HCT116 (cell line): ENCODE results near the gene DDX3Y. TPM values are rescaled to one million over a fixed set of nuclear protein-coding genes. Genes with fewer than 3 reads are reported as not detected.

ENCODE experiments used
- ATAC-seq: fragments of 200-7000 bp; cut with Tn5 transposase; 2 replicates; pipeline ENCODE4 v1.9.1; 2020; ENCODE audit warnings: mild to moderate bottlenecking, moderate library complexity
- BruUV-seq: library from RNA; stranded (reverse); fragments of 400-500 nt; replicated peaks from 2 replicates; lab custom pipeline; 2021; lab: Mats Ljungman, UMichigan
- CTCF ChIA-PET: fragments of 300-600 bp; sonication (Branson Sonifier 250); formaldehyde crosslinking; loops from one replicate; lab custom pipeline; 2021; ENCODE audit warnings: antibody characterized with exemption; lab: Charles Lee
- POLR2A ChIA-PET: fragments of 300-600, 350-600 bp; sonication (Branson Sonifier 250); formaldehyde crosslinking; loops from one replicate; lab custom pipeline; 2021; ENCODE audit warnings: antibody characterized with exemption; lab: Charles Lee
- RAD21 ChIA-PET, 2 experiments: fragments of 300-600 bp; sonication (Branson Sonifier 250); formaldehyde crosslinking; loops; one replicate each; lab custom pipeline; 2023; ENCODE audit warnings: low total read pairs in 2 of 2; ENCODE audit not compliant: uncharacterized antibody in 2 of 2, unreplicated experiment in 2 of 2, low non-redundant PET in 1 of 2; lab: Charles Lee
- DNase-seq: peaks from one replicate; pipeline ENCODE4 v3.0.0-alpha.2; 2010; ENCODE audit warnings: low read depth, low spot score
- H2AFZ ChIP-seq: fragments of 200-600 bp; shearing (Covaris generic), sonication (generic); 2 replicates; pipeline ENCODE4 v1.6.1; 2017; ENCODE audit warnings: low read depth, mixed run types, mixed read lengths, antibody characterized with exemption, low read length; ENCODE audit not compliant: poor library complexity, severe bottlenecking
- H3K27ac ChIP-seq: 2 replicates; pipeline ENCODE4 v1.5.1; 2012; ENCODE audit warnings: low read depth, low read length
- H3K27me3 ChIP-seq: fragments of 200-600 bp; sonication (generic); 2 replicates; pipeline ENCODE4 v1.6.1; 2016; ENCODE audit warnings: mixed run types, low read length, mixed read lengths; ENCODE audit not compliant: insufficient read depth
- H3K36me3 ChIP-seq, 2 experiments: fragments of 200-500 bp in 1 of 2; fragments of 200-600 bp in 1 of 2; sonication (Bioruptor generic) in 1 of 2; sonication (generic) in 1 of 2; 2 replicates each; pipeline versions ENCODE4 v1.5.1 to v1.6.1; 2014 to 2016; ENCODE audit warnings: low read length in 2 of 2, inconsistent platforms in 1 of 2, mixed read lengths in 1 of 2, mixed run types in 1 of 2; ENCODE audit not compliant: insufficient read depth in 2 of 2, control insufficient read depth in 1 of 2
- H3K4me1 ChIP-seq, 2 experiments: fragments of 200-600 bp in 1 of 2; sonication (generic) in 1 of 2; 2 replicates each; pipeline versions ENCODE4 v1.5.1 to v1.6.1; 2012 to 2017; ENCODE audit warnings: low read length in 2 of 2, inconsistent platforms in 1 of 2, mild to moderate bottlenecking in 1 of 2, mixed read lengths in 1 of 2, mixed run types in 1 of 2, moderate library complexity in 1 of 2; ENCODE audit not compliant: insufficient read depth in 2 of 2, control insufficient read depth in 1 of 2
- H3K4me2 ChIP-seq: fragments of 200-600 bp; sonication (generic); 2 replicates; pipeline ENCODE4 v1.6.1; 2017; ENCODE audit warnings: mixed run types, low read length, mixed read lengths
- H3K4me3 ChIP-seq, 2 experiments: fragments of 200-600 bp in 1 of 2; sonication (generic) in 1 of 2; replicated peaks in 1 of 2; 2 replicates each; pipeline ENCODE4 v1.5.1; 2011 to 2016; ENCODE audit warnings: low read length in 2 of 2, control low read depth in 1 of 2, low read depth in 1 of 2, mild to moderate bottlenecking in 1 of 2, mixed read lengths in 1 of 2, mixed run types in 1 of 2
- H3K79me2 ChIP-seq: fragments of 200-600 bp; sonication (generic); 2 replicates; pipeline ENCODE4 v1.6.1; 2017; ENCODE audit warnings: mild to moderate bottlenecking, mixed run types, low read length, moderate library complexity, mixed read lengths; ENCODE audit not compliant: insufficient read depth
- H3K9ac ChIP-seq: fragments of 200-600 bp; sonication (generic); 2 replicates; pipeline ENCODE4 v1.6.1; 2016; ENCODE audit warnings: low read length, mixed read lengths
- H3K9me2 ChIP-seq: fragments of 200-600 bp; sonication (generic), shearing (Covaris generic); 2 replicates; pipeline ENCODE4 v1.6.1; 2017; ENCODE audit warnings: mixed run types, mild to moderate bottlenecking, moderate library complexity; ENCODE audit not compliant: insufficient read depth
- H3K9me3 ChIP-seq, 2 experiments: fragments of 200-500 bp in 1 of 2; fragments of 200-600 bp in 1 of 2; sonication (Bioruptor generic) in 1 of 2; sonication (generic) in 1 of 2; 2 replicates each; pipeline ENCODE4 v1.6.1; 2014 to 2017; ENCODE audit warnings: low read length in 2 of 2, mixed read lengths in 2 of 2, inconsistent platforms in 1 of 2, low read depth in 1 of 2, mild to moderate bottlenecking in 1 of 2, mixed run types in 1 of 2, moderate library complexity in 1 of 2; ENCODE audit not compliant: control insufficient read depth in 1 of 2, insufficient read depth in 1 of 2
- H4K20me1 ChIP-seq: fragments of 200-600 bp; sonication (generic), shearing (Covaris generic); 2 replicates; pipeline ENCODE4 v1.6.1; 2017; ENCODE audit warnings: mixed run types, mild to moderate bottlenecking, moderate library complexity; ENCODE audit not compliant: insufficient read depth
- CBX3 ChIP-seq: IDR thresholded peaks from 2 replicates; pipeline ENCODE4 v1.6.1; 2012; ENCODE audit warnings: low read depth
- CEBPB ChIP-seq: IDR thresholded peaks from 2 replicates; pipeline ENCODE4 v1.6.1; 2012; ENCODE audit warnings: low read depth
- EGR1 ChIP-seq: IDR thresholded peaks from 2 replicates; pipeline ENCODE4 v1.6.1; 2012; ENCODE audit warnings: low read depth
- FOSL1 ChIP-seq: IDR thresholded peaks from 2 replicates; pipeline ENCODE4 v1.6.1; 2012; ENCODE audit warnings: low read depth
- JUND ChIP-seq: IDR thresholded peaks from 2 replicates; pipeline ENCODE4 v1.6.1; 2012
- POLR2AphosphoS5 ChIP-seq: IDR thresholded peaks from 2 replicates; pipeline ENCODE4 v1.6.1; 2011; ENCODE audit warnings: mild to moderate bottlenecking, low read depth, low read length, moderate library complexity
- SIN3A ChIP-seq: IDR thresholded peaks from 2 replicates; pipeline ENCODE4 v1.6.1; 2012; ENCODE audit warnings: low read depth
- SRF ChIP-seq: IDR thresholded peaks from 2 replicates; pipeline ENCODE4 v1.6.1; 2012; ENCODE audit warnings: low read depth
- TCF7L2 ChIP-seq: IDR thresholded peaks from 2 replicates; pipeline ENCODE4 v1.7.0; 2011; ENCODE audit warnings: borderline replicate concordance, inconsistent platforms; ENCODE audit not compliant: insufficient read depth, insufficient read length; ENCODE audit errors: extremely low read depth
- YY1 ChIP-seq: IDR thresholded peaks from 2 replicates; pipeline ENCODE4 v1.6.1; 2011; ENCODE audit warnings: low read length, low read depth, moderate library complexity, mild to moderate bottlenecking; ENCODE audit not compliant: insufficient replicate concordance; ENCODE audit errors: extremely low read depth
- ZFX ChIP-seq: fragments of 450-650 bp; IDR thresholded peaks from 2 replicates; pipeline ENCODE4 v1.6.1; 2017
- intact Hi-C: fragments of 100-400 bp; cut with micrococcal nuclease; formaldehyde crosslinking; loops from 2 replicates; pipeline ENCODE4 v1.10.0; 2022
- total RNA-seq: library from RNA; stranded (reverse); gene quantifications from one replicate; pipeline ENCODE4 v1.2.1, GENCODE V29; 2021; ENCODE audit not compliant: unreplicated experiment
- TF ChIP-seq, protein P1 (sequence below), 3 experiments: fragments of 200-600 bp in 1 of 3; sonication (generic) in 1 of 3; IDR thresholded peaks in 2 of 3; conservative IDR thresholded peaks in 1 of 3; 2 replicates each; pipeline ENCODE4 v1.5.1; 2012 to 2017; ENCODE audit warnings: low read depth in 2 of 3, low read length in 2 of 3, antibody characterized with exemption in 1 of 3, borderline replicate concordance in 1 of 3, control low read depth in 1 of 3, mild to moderate bottlenecking in 1 of 3, mixed read lengths in 1 of 3, mixed run types in 1 of 3, moderate library complexity in 1 of 3; ENCODE audit not compliant: insufficient read depth in 1 of 3
- TF ChIP-seq, protein P2 (sequence below): IDR thresholded peaks from 2 replicates; pipeline ENCODE4 v1.6.1; 2012
- TF ChIP-seq, protein P3 (sequence below): IDR thresholded peaks from 2 replicates; pipeline ENCODE4 v1.6.1; 2012; ENCODE audit warnings: low read depth
- TF ChIP-seq, protein P4 (sequence below): IDR thresholded peaks from 2 replicates; pipeline ENCODE4 v1.6.1; 2011; ENCODE audit warnings: mild to moderate bottlenecking, low read length, moderate library complexity; ENCODE audit not compliant: insufficient replicate concordance; ENCODE audit errors: extremely low read depth
- TF ChIP-seq, protein P5 (sequence below): IDR thresholded peaks from 2 replicates; pipeline ENCODE4 v1.6.1; 2012

The DDX3Y gene
- total RNA-seq, 1 experiment from 2014 or later: 33.8 TPM

DNA sequence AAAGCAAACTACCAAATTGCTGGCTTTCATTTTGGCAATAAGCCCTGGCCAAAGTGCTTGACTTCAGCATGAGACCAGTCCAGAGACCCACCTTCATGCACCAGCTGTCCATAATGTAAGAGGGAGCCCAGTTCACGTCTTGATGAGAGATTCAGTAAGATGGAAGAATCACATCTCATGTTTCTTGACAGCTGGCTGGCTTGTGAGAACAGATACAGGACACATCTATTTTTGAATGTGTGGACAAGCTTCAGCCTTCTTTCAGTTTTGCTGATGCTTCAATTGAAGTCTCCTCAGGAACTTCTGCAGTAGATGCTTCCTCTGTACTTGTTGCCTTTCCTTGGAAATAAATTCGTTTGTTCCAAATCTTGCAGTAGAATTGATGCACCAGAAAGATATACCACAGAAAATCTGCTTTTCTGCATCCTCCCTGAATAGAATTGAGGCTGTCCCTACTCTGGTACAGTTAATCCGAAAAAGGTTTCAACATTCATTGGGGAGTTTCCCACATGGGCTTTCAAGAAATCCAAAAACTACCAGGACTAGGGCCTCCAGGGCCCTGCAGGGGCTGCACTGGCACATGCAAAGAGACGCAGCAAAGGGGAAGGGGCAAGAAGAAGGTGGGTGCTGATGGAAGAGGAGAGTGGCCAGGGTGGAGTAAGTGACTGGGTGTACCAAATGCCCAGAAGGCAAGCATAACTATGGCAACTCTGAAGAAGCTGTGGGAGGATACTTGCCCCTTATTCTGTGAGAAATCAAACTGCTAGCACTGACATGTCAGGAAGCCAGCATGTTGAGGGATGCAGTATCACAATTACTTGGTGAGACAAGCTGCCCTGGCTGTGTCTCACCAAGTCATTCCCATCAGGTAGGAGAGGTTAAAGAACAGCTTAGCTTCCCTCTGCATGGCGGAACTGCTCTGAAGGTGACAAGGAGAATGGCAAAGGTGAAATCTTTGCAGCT lies 37.3 kb downstream of the DDX3Y start:
- TF ChIP-seq, protein P1, sequence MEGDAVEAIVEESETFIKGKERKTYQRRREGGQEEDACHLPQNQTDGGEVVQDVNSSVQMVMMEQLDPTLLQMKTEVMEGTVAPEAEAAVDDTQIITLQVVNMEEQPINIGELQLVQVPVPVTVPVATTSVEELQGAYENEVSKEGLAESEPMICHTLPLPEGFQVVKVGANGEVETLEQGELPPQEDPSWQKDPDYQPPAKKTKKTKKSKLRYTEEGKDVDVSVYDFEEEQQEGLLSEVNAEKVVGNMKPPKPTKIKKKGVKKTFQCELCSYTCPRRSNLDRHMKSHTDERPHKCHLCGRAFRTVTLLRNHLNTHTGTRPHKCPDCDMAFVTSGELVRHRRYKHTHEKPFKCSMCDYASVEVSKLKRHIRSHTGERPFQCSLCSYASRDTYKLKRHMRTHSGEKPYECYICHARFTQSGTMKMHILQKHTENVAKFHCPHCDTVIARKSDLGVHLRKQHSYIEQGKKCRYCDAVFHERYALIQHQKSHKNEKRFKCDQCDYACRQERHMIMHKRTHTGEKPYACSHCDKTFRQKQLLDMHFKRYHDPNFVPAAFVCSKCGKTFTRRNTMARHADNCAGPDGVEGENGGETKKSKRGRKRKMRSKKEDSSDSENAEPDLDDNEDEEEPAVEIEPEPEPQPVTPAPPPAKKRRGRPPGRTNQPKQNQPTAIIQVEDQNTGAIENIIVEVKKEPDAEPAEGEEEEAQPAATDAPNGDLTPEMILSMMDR (IDR thresholded peaks at IDR 0.05 in 2 of 3, conservative IDR thresholded peaks at IDR 0.05 in 1 of 3; ENCODE audit: borderline replicate concordance in 1 of 3, insufficient read depth in 1 of 3, low read depth in 2 of 3, low read length in 2 of 3): no peak
- TF ChIP-seq YY1 (no peak), FOSL1 (no peak), SRF (no peak), JUND (no peak), ZFX (no peak), SIN3A (no peak), POLR2AphosphoS5 (no peak), CEBPB (no peak), CBX3 (no peak), TCF7L2 (no peak), EGR1 (no peak)
- TF ChIP-seq, protein P2, sequence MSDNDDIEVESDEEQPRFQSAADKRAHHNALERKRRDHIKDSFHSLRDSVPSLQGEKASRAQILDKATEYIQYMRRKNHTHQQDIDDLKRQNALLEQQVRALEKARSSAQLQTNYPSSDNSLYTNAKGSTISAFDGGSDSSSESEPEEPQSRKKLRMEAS: no peak
- TF ChIP-seq, protein P3, sequence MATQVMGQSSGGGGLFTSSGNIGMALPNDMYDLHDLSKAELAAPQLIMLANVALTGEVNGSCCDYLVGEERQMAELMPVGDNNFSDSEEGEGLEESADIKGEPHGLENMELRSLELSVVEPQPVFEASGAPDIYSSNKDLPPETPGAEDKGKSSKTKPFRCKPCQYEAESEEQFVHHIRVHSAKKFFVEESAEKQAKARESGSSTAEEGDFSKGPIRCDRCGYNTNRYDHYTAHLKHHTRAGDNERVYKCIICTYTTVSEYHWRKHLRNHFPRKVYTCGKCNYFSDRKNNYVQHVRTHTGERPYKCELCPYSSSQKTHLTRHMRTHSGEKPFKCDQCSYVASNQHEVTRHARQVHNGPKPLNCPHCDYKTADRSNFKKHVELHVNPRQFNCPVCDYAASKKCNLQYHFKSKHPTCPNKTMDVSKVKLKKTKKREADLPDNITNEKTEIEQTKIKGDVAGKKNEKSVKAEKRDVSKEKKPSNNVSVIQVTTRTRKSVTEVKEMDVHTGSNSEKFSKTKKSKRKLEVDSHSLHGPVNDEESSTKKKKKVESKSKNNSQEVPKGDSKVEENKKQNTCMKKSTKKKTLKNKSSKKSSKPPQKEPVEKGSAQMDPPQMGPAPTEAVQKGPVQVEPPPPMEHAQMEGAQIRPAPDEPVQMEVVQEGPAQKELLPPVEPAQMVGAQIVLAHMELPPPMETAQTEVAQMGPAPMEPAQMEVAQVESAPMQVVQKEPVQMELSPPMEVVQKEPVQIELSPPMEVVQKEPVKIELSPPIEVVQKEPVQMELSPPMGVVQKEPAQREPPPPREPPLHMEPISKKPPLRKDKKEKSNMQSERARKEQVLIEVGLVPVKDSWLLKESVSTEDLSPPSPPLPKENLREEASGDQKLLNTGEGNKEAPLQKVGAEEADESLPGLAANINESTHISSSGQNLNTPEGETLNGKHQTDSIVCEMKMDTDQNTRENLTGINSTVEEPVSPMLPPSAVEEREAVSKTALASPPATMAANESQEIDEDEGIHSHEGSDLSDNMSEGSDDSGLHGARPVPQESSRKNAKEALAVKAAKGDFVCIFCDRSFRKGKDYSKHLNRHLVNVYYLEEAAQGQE: no peak
- TF ChIP-seq, protein P4, sequence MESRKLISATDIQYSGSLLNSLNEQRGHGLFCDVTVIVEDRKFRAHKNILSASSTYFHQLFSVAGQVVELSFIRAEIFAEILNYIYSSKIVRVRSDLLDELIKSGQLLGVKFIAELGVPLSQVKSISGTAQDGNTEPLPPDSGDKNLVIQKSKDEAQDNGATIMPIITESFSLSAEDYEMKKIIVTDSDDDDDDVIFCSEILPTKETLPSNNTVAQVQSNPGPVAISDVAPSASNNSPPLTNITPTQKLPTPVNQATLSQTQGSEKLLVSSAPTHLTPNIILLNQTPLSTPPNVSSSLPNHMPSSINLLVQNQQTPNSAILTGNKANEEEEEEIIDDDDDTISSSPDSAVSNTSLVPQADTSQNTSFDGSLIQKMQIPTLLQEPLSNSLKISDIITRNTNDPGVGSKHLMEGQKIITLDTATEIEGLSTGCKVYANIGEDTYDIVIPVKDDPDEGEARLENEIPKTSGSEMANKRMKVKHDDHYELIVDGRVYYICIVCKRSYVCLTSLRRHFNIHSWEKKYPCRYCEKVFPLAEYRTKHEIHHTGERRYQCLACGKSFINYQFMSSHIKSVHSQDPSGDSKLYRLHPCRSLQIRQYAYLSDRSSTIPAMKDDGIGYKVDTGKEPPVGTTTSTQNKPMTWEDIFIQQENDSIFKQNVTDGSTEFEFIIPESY: no peak
- TF ChIP-seq, protein P5, sequence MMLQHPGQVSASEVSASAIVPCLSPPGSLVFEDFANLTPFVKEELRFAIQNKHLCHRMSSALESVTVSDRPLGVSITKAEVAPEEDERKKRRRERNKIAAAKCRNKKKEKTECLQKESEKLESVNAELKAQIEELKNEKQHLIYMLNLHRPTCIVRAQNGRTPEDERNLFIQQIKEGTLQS: no peak
- BruUV-seq: no TSS peak
- no peaks in the 10 kb centered on the region for H3K9me3 ChIP-seq
- no peak overlapping the region for H2AFZ ChIP-seq
- no peaks in the 10 kb centered on the region for H3K9me2 ChIP-seq
- POLR2A ChIA-PET: no interaction called here
- no peak for DNase-seq
- no peak overlapping the region for H3K9ac ChIP-seq
- H3K27ac ChIP-seq: no peak overlapping the region
- H3K79me2 ChIP-seq: no peaks in the 10 kb centered on the region
- H4K20me1 ChIP-seq: no peaks in the 10 kb centered on the region
- no peak for ATAC-seq
- no peak overlapping the region for H3K4me3 ChIP-seq
- no peaks in the 10 kb centered on the region for H3K27me3 ChIP-seq
- no peaks in the 10 kb centered on the region for H3K36me3 ChIP-seq
- no peaks in the 10 kb centered on the region for H3K4me1 ChIP-seq
- RAD21 ChIA-PET: no interaction called here
- intact Hi-C loops: no loop called here
- CTCF ChIA-PET: no interaction called here
- H3K4me2 ChIP-seq: no peak overlapping the region
